H1 (cell line): ENCODE measurements around the gene CREB3L4. TPM values are rescaled to one million over a fixed set of nuclear protein-coding genes. Genes with fewer than 3 reads are reported as not detected.

Source experiments
- CTCF ChIA-PET: fragments of 300-600 bp; sonication (Branson Sonifier 250); formaldehyde crosslinking; loops from one replicate; lab custom pipeline; 2021; ENCODE audit not compliant: partially characterized antibody; lab: Charles Lee
- POLR2A ChIA-PET: fragments of 300-600 bp; sonication (Branson Sonifier 250); formaldehyde crosslinking; loops from one replicate; lab custom pipeline; 2021; ENCODE audit warnings: inconsistent platforms; ENCODE audit not compliant: partially characterized antibody; lab: Charles Lee
- DNase-seq, 2 experiments: peaks; one replicate each; pipeline versions ENCODE4 v3.0.0 to v3.0.0-alpha.2; 2010 to 2022; ENCODE audit warnings: low spot score in 2 of 2, low read depth in 1 of 2, mixed read lengths in 1 of 2
- FAIRE-seq: peaks from 2 replicates; lab custom pipeline; 2011; peaks lifted over from hg19 to GRCh38; lab: Jason Lieb, UNC
- H2AFZ ChIP-seq: 2 replicates; pipeline ENCODE4 v1.8.1; 2012; ENCODE audit warnings: low read length, inconsistent platforms
- H2AK5ac ChIP-seq: 2 replicates; pipeline ENCODE4 v1.6.1; 2013; ENCODE audit warnings: low read depth, low read length
- H2BK120ac ChIP-seq: replicated peaks from 2 replicates; pipeline ENCODE3; 2013; ENCODE audit warnings: low read depth, low read length, inconsistent platforms
- H2BK12ac ChIP-seq: 2 replicates; pipeline ENCODE4 v1.6.1; 2013; ENCODE audit warnings: low read depth, low read length
- H2BK15ac ChIP-seq: 2 replicates; pipeline ENCODE4 v1.6.1; 2013; ENCODE audit warnings: low read length
- H2BK20ac ChIP-seq: 2 replicates; pipeline ENCODE4 v1.6.1; 2013; ENCODE audit warnings: low read length
- H2BK5ac ChIP-seq: 2 replicates; pipeline ENCODE4 v1.6.1; 2013; ENCODE audit warnings: low read depth, low read length
- H3K14ac ChIP-seq: 2 replicates; pipeline ENCODE4 v1.6.1; 2013; ENCODE audit warnings: inconsistent platforms; ENCODE audit not compliant: insufficient read length
- H3K18ac ChIP-seq: 2 replicates; pipeline ENCODE4 v1.6.1; 2013; ENCODE audit warnings: low read length; ENCODE audit errors: extremely low read depth
- H3K23ac ChIP-seq: 2 replicates; pipeline ENCODE4 v1.6.1; 2013; ENCODE audit warnings: inconsistent platforms; ENCODE audit not compliant: insufficient read length
- H3K23me2 ChIP-seq: 2 replicates; pipeline ENCODE4 v1.6.1; 2013; ENCODE audit warnings: low read depth, low read length
- H3K27ac ChIP-seq: 2 replicates; pipeline ENCODE4 v1.6.1; 2011; ENCODE audit warnings: low read depth, low read length, inconsistent platforms
- H3K27me3 ChIP-seq, 4 experiments: replicated peaks in 1 of 4; 1 replicate in 1 of 4; 2 replicates in 3 of 4; pipeline versions ENCODE4 v1.6.1 to v1.8.1; 2011 to 2013; ENCODE audit warnings: low read length in 3 of 4, mild to moderate bottlenecking in 3 of 4, inconsistent platforms in 2 of 4, mixed read lengths in 2 of 4, moderate library complexity in 1 of 4; ENCODE audit not compliant: control insufficient read depth in 3 of 4, insufficient read depth in 3 of 4; ENCODE audit errors: extremely low read depth in 1 of 4
- H3K36me3 ChIP-seq, 4 experiments: 2 replicates each; pipeline versions ENCODE4 v1.6.1 to v1.8.1; 2011 to 2013; ENCODE audit warnings: mild to moderate bottlenecking in 4 of 4, low read length in 3 of 4, moderate library complexity in 2 of 4, control low read depth in 1 of 4, inconsistent platforms in 1 of 4; ENCODE audit not compliant: insufficient read depth in 4 of 4, control insufficient read depth in 2 of 4
- H3K4ac ChIP-seq: replicated peaks from 2 replicates; pipeline ENCODE3; 2013; ENCODE audit warnings: low read length, low read depth, mixed read lengths, inconsistent platforms; ENCODE audit not compliant: insufficient read length
- H3K4me1 ChIP-seq, 4 experiments: replicated peaks in 1 of 4; 1 replicate in 1 of 4; 2 replicates in 3 of 4; pipeline versions ENCODE4 v1.6.1 to v1.8.1; 2011 to 2013; ENCODE audit warnings: low read length in 3 of 4, inconsistent platforms in 2 of 4, mixed read lengths in 1 of 4; ENCODE audit not compliant: insufficient read depth in 4 of 4, control insufficient read depth in 3 of 4
- H3K4me2 ChIP-seq, 2 experiments: 2 replicates each; pipeline versions ENCODE4 v1.6.1 to v1.8.1; 2011 to 2013; ENCODE audit warnings: low read depth in 2 of 2, low read length in 2 of 2, control low read depth in 1 of 2, inconsistent platforms in 1 of 2, mild to moderate bottlenecking in 1 of 2; ENCODE audit not compliant: insufficient read depth in 1 of 2
- H3K4me3 ChIP-seq, 4 experiments: fragments of 200-600, 300-600 bp in 1 of 4; sonication (generic), shearing (Covaris generic), sonication (Bioruptor Twin) in 1 of 4; 2 replicates each; pipeline versions ENCODE4 v1.5.1 to v1.8.1; 2011 to 2016; ENCODE audit warnings: low read length in 4 of 4, low read depth in 3 of 4, control low read depth in 2 of 4, inconsistent platforms in 2 of 4, mild to moderate bottlenecking in 2 of 4, mixed read lengths in 1 of 4, moderate library complexity in 1 of 4; ENCODE audit not compliant: insufficient read depth in 2 of 4; ENCODE audit errors: extremely low read depth in 1 of 4
- H3K56ac ChIP-seq: replicated peaks from 2 replicates; pipeline ENCODE3; 2013; ENCODE audit warnings: low read depth, mild to moderate bottlenecking, mixed read lengths, low read length, inconsistent platforms; ENCODE audit not compliant: insufficient read length
- H3K79me1 ChIP-seq: 2 replicates; pipeline ENCODE4 v1.6.1; 2013; ENCODE audit warnings: low read depth, low read length, control low read depth
- H3K79me2 ChIP-seq, 2 experiments: 2 replicates each; pipeline versions ENCODE4 v1.6.1 to v1.8.1; 2012 to 2013; ENCODE audit warnings: low read length in 2 of 2, mild to moderate bottlenecking in 2 of 2, inconsistent platforms in 1 of 2; ENCODE audit not compliant: insufficient read depth in 2 of 2, control insufficient read depth in 1 of 2
- H3K9ac ChIP-seq, 4 experiments: replicated peaks in 1 of 4; 1 replicate in 1 of 4; 2 replicates in 3 of 4; pipeline versions ENCODE4 v1.6.1 to v1.8.1; 2011 to 2013; ENCODE audit warnings: low read depth in 3 of 4, low read length in 3 of 4, control low read depth in 2 of 4, mild to moderate bottlenecking in 2 of 4, moderate library complexity in 2 of 4, inconsistent platforms in 1 of 4; ENCODE audit errors: extremely low read depth in 1 of 4
- H3K9me3 ChIP-seq, 2 experiments: 2 replicates each; pipeline versions ENCODE4 v1.6.1 to v1.8.1; 2012 to 2013; ENCODE audit warnings: mild to moderate bottlenecking in 2 of 2, moderate library complexity in 2 of 2, control low read depth in 1 of 2, inconsistent platforms in 1 of 2, low read depth in 1 of 2, low read length in 1 of 2, mixed read lengths in 1 of 2; ENCODE audit not compliant: insufficient read depth in 2 of 2
- H4K20me1 ChIP-seq, 2 experiments: replicated peaks in 1 of 2; 2 replicates each; pipeline versions ENCODE3 to v1.8.1; 2011 to 2013; ENCODE audit warnings: inconsistent platforms in 2 of 2, low read length in 2 of 2, mild to moderate bottlenecking in 1 of 2; ENCODE audit not compliant: insufficient read depth in 2 of 2, control insufficient read depth in 1 of 2
- H4K5ac ChIP-seq: 2 replicates; pipeline ENCODE4 v1.6.1; 2013; ENCODE audit warnings: low read length, low read depth, mixed read lengths, inconsistent platforms; ENCODE audit not compliant: insufficient read length
- H4K8ac ChIP-seq: 2 replicates; pipeline ENCODE4 v1.8.0; 2013; ENCODE audit warnings: mild to moderate bottlenecking, moderate library complexity, low read length, inconsistent platforms; ENCODE audit not compliant: insufficient read depth; ENCODE audit errors: extremely low read depth
- H4K91ac ChIP-seq: replicated peaks from 2 replicates; pipeline ENCODE3; 2013; ENCODE audit warnings: low read length, mixed read lengths, inconsistent platforms; ENCODE audit not compliant: insufficient read length
- ASH2L ChIP-seq: fragments of 200-600, 300-600 bp; sonication (generic); IDR thresholded peaks from one replicate; pipeline ENCODE4 v1.7.1; 2017; ENCODE audit warnings: low read length
- BCL11A ChIP-seq, 2 experiments: IDR thresholded peaks; one replicate each; pipeline ENCODE4 v1.6.1; 2011; ENCODE audit warnings: low read depth in 2 of 2, low read length in 2 of 2, mild to moderate bottlenecking in 2 of 2
- CBX5 ChIP-seq: fragments of 300-800, 300-1000 bp; sonication (generic); IDR thresholded peaks from 2 replicates; pipeline ENCODE4 v1.7.1; 2016; ENCODE audit warnings: antibody characterized with exemption, low read length, low read depth
- CHD2 ChIP-seq: IDR thresholded peaks from 2 replicates; pipeline ENCODE4 v1.6.1; 2012; ENCODE audit warnings: low read length, improper control_type of control experiment
- HDAC6 ChIP-seq: IDR thresholded peaks from one replicate; pipeline ENCODE4 v1.7.1; 2012; ENCODE audit warnings: low read depth, mild to moderate bottlenecking, inconsistent platforms, low read length, moderate library complexity
- MAFK ChIP-seq: IDR thresholded peaks from 2 replicates; pipeline ENCODE4 v1.6.1; 2012; ENCODE audit warnings: low read depth, mild to moderate bottlenecking, improper control_type of control experiment, low read length
- SAP30 ChIP-seq: fragments of 300-600 bp; sonication (generic); IDR thresholded peaks from 2 replicates; pipeline ENCODE4 v1.7.1; 2012; ENCODE audit warnings: low read length, moderate library complexity, mild to moderate bottlenecking, inconsistent platforms; ENCODE audit not compliant: insufficient read depth, insufficient replicate concordance
- SIX5 ChIP-seq: IDR thresholded peaks from 2 replicates; pipeline ENCODE4 v1.6.1; 2011; ENCODE audit warnings: mild to moderate bottlenecking, low read depth, low read length
- YY1 ChIP-seq: IDR thresholded peaks from 2 replicates; pipeline ENCODE4 v1.6.1; 2011; ENCODE audit warnings: low read depth, mild to moderate bottlenecking, low read length
- WGBS, 2 experiments: shearing (Covaris generic) in 1 of 2; methylation state at CpG; one replicate each; pipeline versions ENCODE4 v1.1.6 to v1.1.7; 2013 to 2015; ENCODE audit warnings: low lambda C conversion rate in 2 of 2, mixed read lengths in 2 of 2, inconsistent platforms in 1 of 2, low coverage in 1 of 2, missing lambda C conversion rate in 1 of 2; ENCODE audit not compliant: insufficient replicate concordance in 2 of 2, insufficient coverage in 1 of 2, insufficient read length in 1 of 2; ENCODE audit errors: extremely low coverage in 1 of 2, missing lambda C conversion rate in 1 of 2; 5-methylcytosine and 5-hydroxymethylcytosine counted together
- polyA plus RNA-seq, 7 experiments: library from polyadenylated mRNA; depleted of rRNA in 3 of 7; stranded (reverse) in 5 of 7; unstranded in 2 of 7; fragments of >200 nt in 5 of 7; fragments of 200-250 nt in 2 of 7; gene quantifications; 1 replicate in 5 of 7; 2 replicates in 1 of 7; 4 replicates in 1 of 7; pipeline versions ENCODE4 v1.2.1 to v1.2.3, GENCODE V29; 2011 to 2013; ENCODE audit warnings: missing spikeins in 2 of 7, mixed read lengths in 2 of 7
- total RNA-seq: library from RNA; stranded (reverse); fragmentation: NEBNext Ultra II Directional; extraction: Animal tissue kit (Norgen Biotek cat#: 25700); gene quantifications from 2 replicates; pipeline ENCODE4 v1.2.1, GENCODE V29; 2021

Gene CREB3L4
- total and polyA plus RNA-seq, 2 of the 8 experiments (the other 6 are each of a cell fraction or from before 2014, with no cell fraction given) = 34.4 to 54.0 TPM

GRCh38 chr1:154012129-154012528 is 44.4 kb downstream of the CREB3L4 start:
- CTCF ChIA-PET = interaction anchor here (0.7 kb wide), 1 partner anchor 178 kb away, joined by 3 read pairs; no protein-coding TSS in a partner anchor
- H2BK12ac ChIP-seq = no peak overlapping the region
- H3K4me3 ChIP-seq = no peak overlapping the region
- DNase-seq = no peak
- H3K36me3 ChIP-seq = no peaks in the 10 kb centered on the region
- H2AFZ ChIP-seq = no peak overlapping the region
- H2BK20ac ChIP-seq = no peak overlapping the region
- H4K91ac ChIP-seq = no peak overlapping the region
- no peaks in the 10 kb centered on the region for H4K20me1 ChIP-seq
- no peak overlapping the region for H3K4me2 ChIP-seq
- H2BK120ac ChIP-seq = no peak overlapping the region
- H3K4ac ChIP-seq = no peak overlapping the region
- WGBS, 2 experiments = 78% methylated on average over 1 of the region's 1 CpG; no CpG with 5 or more reads in 1 of the 2 experiments
- H2BK5ac ChIP-seq = no peak overlapping the region
- H2BK15ac ChIP-seq = no peak overlapping the region
- no peak overlapping the region for H3K14ac ChIP-seq
- H4K5ac ChIP-seq = no peak overlapping the region
- no peaks in the 10 kb centered on the region for H3K79me1 ChIP-seq
- H3K9me3 ChIP-seq = no peaks in the 10 kb centered on the region
- no peaks in the 10 kb centered on the region for H3K79me2 ChIP-seq
- no peak overlapping the region for H3K18ac ChIP-seq
- H2AK5ac ChIP-seq = no peak overlapping the region
- TF ChIP-seq SIX5 (no peak), ASH2L (no peak), YY1 (no peak), SAP30 (no peak), CBX5 (no peak), CHD2 (no peak), MAFK (no peak), BCL11A (IDR thresholded peaks at IDR 0.05; ENCODE audit: low read depth in 2 of 2, low read length in 2 of 2) (no peak), HDAC6 (no peak)
- H3K56ac ChIP-seq = no peak overlapping the region
- no peak overlapping the region for H3K27ac ChIP-seq
- no peak overlapping the region for H3K23ac ChIP-seq
- no peak for FAIRE-seq
- H3K9ac ChIP-seq = no peak overlapping the region
- no peak overlapping the region for H4K8ac ChIP-seq
- POLR2A ChIA-PET = interaction anchor here (0.8 to 1.9 kb wide), 2 partner anchors 13 to 21 kb away, joined by 3 to 13 read pairs; partner anchors contain the start of gene RPS27
- no peaks in the 10 kb centered on the region for H3K27me3 ChIP-seq
- H3K23me2 ChIP-seq = no peaks in the 10 kb centered on the region
- H3K4me1 ChIP-seq = no peaks in the 10 kb centered on the region
